Measurements from ENCODE around the gene CADM1.
A peak's percentile ranks its signal among the peaks of the same experiment; 100 is the strongest.

Gene CADM1

GRCh38 chr11:115144014-115144413 lies 360.2 kb downstream of the CADM1 start:
- Mint-ChIP-seq H3K4me3 (no peak overlapping the region), H3K36me3 (peaks cover 3 to 4% of the 10 kb centered on the region in 2 donors), H3K4me1 (peaks cover 0 to 3% of the 10 kb centered on the region in 2 donors), H3K27ac (no peak overlapping the region), H3K27me3 (peaks cover 7 to 11% of the 10 kb centered on the region in 2 donors), H3K9me3 (peaks cover 13 to 17% of the 10 kb centered on the region in 2 donors)
- DNase-seq (no peak), ATAC-seq (replicated peaks) (no peak)

GRCh38 chr11:115141231-115142114 lies 362.7 kb downstream of the CADM1 start:
- Mint-ChIP-seq H3K27me3 (peaks cover 1 to 3% of the 10 kb centered on the region in 2 donors), H3K4me3 (no peak overlapping the region), H3K9me3 (peaks cover 4 to 9% of the 10 kb centered on the region in 2 donors), H3K4me1 (no peaks in the 10 kb centered on the region), H3K36me3 (peaks cover 0 to under 1% of the 10 kb centered on the region in 2 donors), H3K27ac (no peak overlapping the region)
- ATAC-seq (replicated peaks) (no peak), DNase-seq (no peak)

- H3K9me3 Mint-ChIP-seq, result peaks cover 1 to 4% of the 10 kb centered on the region in 2 donors
- H3K27me3 Mint-ChIP-seq, result peaks cover 0 to 3% of the 10 kb centered on the region in 2 donors
- DNase-seq (no peak), ATAC-seq (replicated peaks) (no peak)
- H3K36me3 Mint-ChIP-seq, result no peaks in the 10 kb centered on the region
- H3K27ac Mint-ChIP-seq, result no peak overlapping the region
- H3K4me3 Mint-ChIP-seq, result no peak overlapping the region
- H3K4me1 Mint-ChIP-seq, result no peaks in the 10 kb centered on the region
These were observed 368.3 kb downstream of the CADM1 start for GRCh38 chr11:115135936-115136335.

- no peak overlapping the region for H3K27ac Mint-ChIP-seq
- peaks cover 0 to 3% of the 10 kb centered on the region in 2 donors for H3K27me3 Mint-ChIP-seq
- ATAC-seq (replicated peaks) (no peak), DNase-seq (no peak)
- no peaks in the 10 kb centered on the region for H3K36me3 Mint-ChIP-seq
- no peak overlapping the region for H3K4me3 Mint-ChIP-seq
- H3K4me1 Mint-ChIP-seq, result no peaks in the 10 kb centered on the region
- H3K9me3 Mint-ChIP-seq, result peaks cover 1 to 4% of the 10 kb centered on the region in 2 donors
These were observed 369.3 kb downstream of the CADM1 start for GRCh38 chr11:115134926-115135325.

GRCh38 chr11:115133475-115134209 lies 370.6 kb downstream of the CADM1 start:
- DNase-seq (no peak), ATAC-seq (replicated peaks) (no peak)
- no peak overlapping the region for H3K4me3 Mint-ChIP-seq
- H3K9me3 Mint-ChIP-seq, result peaks cover 0 to 3% of the 10 kb centered on the region in 2 donors
- H3K4me1 Mint-ChIP-seq, result no peaks in the 10 kb centered on the region
- H3K36me3 Mint-ChIP-seq, result no peaks in the 10 kb centered on the region
- no peak overlapping the region for H3K27ac Mint-ChIP-seq
- peaks cover 0 to 6% of the 10 kb centered on the region in 2 donors for H3K27me3 Mint-ChIP-seq

- Mint-ChIP-seq H3K27me3 (peaks cover 0 to 6% of the 10 kb centered on the region in 2 donors), H3K36me3 (no peaks in the 10 kb centered on the region), H3K9me3 (peaks cover 0 to 6% of the 10 kb centered on the region in 2 donors), H3K4me3 (no peak overlapping the region), H3K4me1 (no peaks in the 10 kb centered on the region), H3K27ac (no peak overlapping the region)
- no peak for DNase-seq
- ATAC-seq (replicated peaks), result peak in 1 of 2 donors; percentile 42
These were observed 371.6 kb downstream of the CADM1 start for GRCh38 chr11:115132436-115133228.

- Mint-ChIP-seq H3K36me3 (no peaks in the 10 kb centered on the region), H3K27me3 (peaks cover 0 to 6% of the 10 kb centered on the region in 2 donors), H3K4me1 (peaks cover 2 to 13% of the 10 kb centered on the region in 2 donors), H3K27ac (no peak overlapping the region), H3K4me3 (no peak overlapping the region), H3K9me3 (peaks cover 4 to 15% of the 10 kb centered on the region in 2 donors)
- DNase-seq (no peak), ATAC-seq (replicated peaks) (no peak)
These were observed 374.5 kb downstream of the CADM1 start for GRCh38 chr11:115129473-115130289.

- Mint-ChIP-seq H3K27me3 (peaks cover 0 to 6% of the 10 kb centered on the region in 2 donors), H3K27ac (no peak overlapping the region), H3K4me3 (no peak overlapping the region), H3K36me3 (no peaks in the 10 kb centered on the region), H3K9me3 (peaks cover 4 to 15% of the 10 kb centered on the region in 2 donors), H3K4me1 (peaks cover 2 to 13% of the 10 kb centered on the region in 2 donors)
- ATAC-seq (replicated peaks), result no peak
- no peak for DNase-seq
These were observed 376.0 kb downstream of the CADM1 start for GRCh38 chr11:115128226-115128625.

GRCh38 chr11:115127790-115128189 lies 376.4 kb downstream of the CADM1 start:
- no peak overlapping the region for H3K4me3 Mint-ChIP-seq
- no peaks in the 10 kb centered on the region for H3K36me3 Mint-ChIP-seq
- H3K9me3 Mint-ChIP-seq, result peaks cover 4 to 15% of the 10 kb centered on the region in 2 donors
- peaks cover 0 to 6% of the 10 kb centered on the region in 2 donors for H3K27me3 Mint-ChIP-seq
- DNase-seq, result no peak
- ATAC-seq (replicated peaks), result no peak
- H3K4me1 Mint-ChIP-seq, result peaks cover 2 to 13% of the 10 kb centered on the region in 2 donors
- H3K27ac Mint-ChIP-seq, result no peak overlapping the region

- Mint-ChIP-seq H3K36me3 (no peaks in the 10 kb centered on the region), H3K4me3 (no peak overlapping the region), H3K27ac (peak overlapping the region; percentile 84), H3K4me1 (peaks cover 2 to 13% of the 10 kb centered on the region in 2 donors), H3K27me3 (peaks cover 2 to 6% of the 10 kb centered on the region in 2 donors), H3K9me3 (peaks cover 4 to 15% of the 10 kb centered on the region in 2 donors)
- peak; percentile 15 for DNase-seq
- ATAC-seq (replicated peaks), result peak; percentile 86 to 87
These were observed 377.6 kb downstream of the CADM1 start for GRCh38 chr11:115126515-115127208.

- Mint-ChIP-seq H3K4me3 (no peak overlapping the region), H3K27me3 (peaks cover 5 to 6% of the 10 kb centered on the region in 2 donors), H3K4me1 (peaks cover 2 to 13% of the 10 kb centered on the region in 2 donors), H3K27ac (peak overlapping the region; percentile 84), H3K36me3 (no peaks in the 10 kb centered on the region), H3K9me3 (peaks cover 4 to 15% of the 10 kb centered on the region in 2 donors)
- DNase-seq (no peak), ATAC-seq (replicated peaks) (peak; percentile 36 to 57)
These were observed 378.1 kb downstream of the CADM1 start for GRCh38 chr11:115126092-115126491.

- ATAC-seq (replicated peaks) (no peak), DNase-seq (no peak)
- Mint-ChIP-seq H3K27me3 (peaks cover 5 to 6% of the 10 kb centered on the region in 2 donors), H3K36me3 (no peaks in the 10 kb centered on the region), H3K9me3 (peaks cover 4 to 15% of the 10 kb centered on the region in 2 donors), H3K4me1 (peaks cover 2 to 13% of the 10 kb centered on the region in 2 donors), H3K27ac (no peak overlapping the region), H3K4me3 (no peak overlapping the region)
These were observed 379.4 kb downstream of the CADM1 start for GRCh38 chr11:115124786-115125185.

- no peak for DNase-seq
- Mint-ChIP-seq H3K27me3 (peaks cover 0 to 5% of the 10 kb centered on the region in 2 donors), H3K9me3 (peaks cover 4 to 12% of the 10 kb centered on the region in 2 donors)
These were observed 380.6 kb downstream of the CADM1 start for GRCh38 chr11:115123641-115124040.

More at GRCh38 chr11:115123641-115124040, 380.6 kb downstream of the CADM1 start:
- no peak overlapping the region for H3K27ac Mint-ChIP-seq
- H3K4me1 Mint-ChIP-seq, result peaks cover 2 to 13% of the 10 kb centered on the region in 2 donors
- no peak overlapping the region for H3K4me3 Mint-ChIP-seq
- ATAC-seq (replicated peaks), result no peak
- H3K36me3 Mint-ChIP-seq, result no peaks in the 10 kb centered on the region

All from stimulated activated naive B cell treated with anti-CD40 and anti-IgM and Interleukin-4, amounts not matched to agents 10 μg/mL and 1 μg/mL and 100 μg/mL, for 72 hours (primary cell).